GM12878 (cell line): ENCODE results near the gene HINT1. TPM values are rescaled to one million over a fixed set of nuclear protein-coding genes. Genes with fewer than 3 reads are reported as not detected.

Source experiments
- ATAC-seq: fragments of 200-7000 bp; cut with Tn5 transposase; 3 replicates; pipeline ENCODE4 v1.9.1; 2020; ENCODE audit warnings: mild to moderate bottlenecking, moderate library complexity
- BruUV-seq: library from RNA; stranded (reverse); fragments of 400-500 nt; replicated peaks from 2 replicates; lab custom pipeline; 2021; lab: Mats Ljungman, UMichigan
- CTCF ChIA-PET: fragments of 300-600 bp; sonication (Branson Sonifier 250); formaldehyde crosslinking; extraction: SDS; loops from one replicate; lab custom pipeline; 2021; ENCODE audit warnings: inconsistent platforms; lab: Yijun Ruan, JAX
- POLR2A ChIA-PET: fragments of 350-600 bp; formaldehyde crosslinking; extraction: SDS; loops from one replicate; lab custom pipeline; 2021; ENCODE audit warnings: inconsistent platforms; lab: Charles Lee
- RAD21 ChIA-PET: fragments of 300-600 bp; sonication (Branson Sonifier 250); formaldehyde crosslinking; loops from one replicate; lab custom pipeline; 2023; ENCODE audit warnings: antibody characterized with exemption; ENCODE audit not compliant: unreplicated experiment; lab: Charles Lee
- SMC1A ChIA-PET: fragments of 300-600 bp; sonication (Branson Sonifier 250); formaldehyde crosslinking; loops from one replicate; lab custom pipeline; 2023; ENCODE audit not compliant: unreplicated experiment, uncharacterized antibody; lab: Charles Lee
- DNase-seq: peaks from one replicate; pipeline ENCODE4 v3.0.0-alpha.2; 2011; ENCODE audit warnings: low read depth, low spot score
- FAIRE-seq: peaks from 3 replicates; lab custom pipeline; 2011; peaks lifted over from hg19 to GRCh38; lab: Jason Lieb, UNC
- H2AFZ ChIP-seq: 2 replicates; pipeline ENCODE4 v1.6.0; 2011; ENCODE audit warnings: low read depth, low read length, control low read depth; ENCODE audit not compliant: control insufficient read depth
- H3K27ac ChIP-seq: 2 replicates; pipeline ENCODE4 v1.5.1; 2011; ENCODE audit warnings: control low read depth; ENCODE audit not compliant: control insufficient read depth, insufficient read depth
- H3K27me3 ChIP-seq, 2 experiments: replicated peaks in 1 of 2; 2 replicates each; pipeline versions ENCODE4 v1.6.0 to v1.6.1; 2011; ENCODE audit warnings: low read length in 1 of 2; ENCODE audit not compliant: control insufficient read depth in 2 of 2, insufficient read depth in 2 of 2
- H3K36me3 ChIP-seq, 2 experiments: 2 replicates each; pipeline ENCODE4 v1.5.1; 2011; ENCODE audit warnings: low read length in 1 of 2; ENCODE audit not compliant: control insufficient read depth in 2 of 2, insufficient read depth in 2 of 2
- H3K4me1 ChIP-seq: 2 replicates; pipeline ENCODE4 v1.6.1; 2011; ENCODE audit warnings: mild to moderate bottlenecking, low read length, moderate library complexity, mixed read lengths; ENCODE audit not compliant: control insufficient read depth, insufficient read depth
- H3K4me2 ChIP-seq: 2 replicates; pipeline ENCODE4 v1.6.0; 2011; ENCODE audit warnings: control low read depth; ENCODE audit not compliant: control insufficient read depth, insufficient read depth
- H3K4me3 ChIP-seq: fragments of 200-600 bp; sonication (generic); 2 replicates; pipeline ENCODE4 v1.5.1; 2016
- H3K79me2 ChIP-seq: 2 replicates; pipeline ENCODE4 v1.6.0; 2011; ENCODE audit warnings: low read length; ENCODE audit not compliant: control insufficient read depth, insufficient read depth
- H3K9ac ChIP-seq: 2 replicates; pipeline ENCODE4 v1.8.0; 2011; ENCODE audit warnings: low read length, control low read depth, mixed read lengths; ENCODE audit not compliant: control insufficient read depth, insufficient read depth
- H3K9me3 ChIP-seq: replicated peaks from 3 replicates; pipeline ENCODE4 v1.5.1; 2011; ENCODE audit warnings: mild to moderate bottlenecking, low read length; ENCODE audit not compliant: control insufficient read depth, insufficient read depth
- H4K20me1 ChIP-seq: 2 replicates; pipeline ENCODE4 v1.6.0; 2011; ENCODE audit not compliant: control insufficient read depth, insufficient read depth
- ATF3 ChIP-seq: IDR thresholded peaks from 2 replicates; pipeline ENCODE4 v1.6.1; 2011; ENCODE audit warnings: low read depth, mild to moderate bottlenecking, low read length, moderate library complexity, borderline replicate concordance; ENCODE audit errors: extremely low read depth
- BHLHE40 ChIP-seq, 2 experiments: fragments of 450-650 bp in 1 of 2; IDR thresholded peaks; 2 replicates each; pipeline ENCODE4 v1.6.1; 2011 to 2017; ENCODE audit warnings: low read depth in 2 of 2, borderline replicate concordance in 1 of 2, improper control_type of control experiment in 1 of 2, low read length in 1 of 2, mild to moderate bottlenecking in 1 of 2
- CBFB ChIP-seq: IDR thresholded peaks from 2 replicates; pipeline ENCODE4 v1.6.1; 2016; ENCODE audit warnings: antibody characterized with exemption, low read depth
- CHD2 ChIP-seq: IDR thresholded peaks from 2 replicates; pipeline ENCODE4 v1.6.1; 2011; ENCODE audit warnings: low read depth, low read length, improper control_type of control experiment, borderline replicate concordance
- NFYA ChIP-seq: IDR thresholded peaks from 2 replicates; pipeline ENCODE4 v1.6.1; 2011; ENCODE audit warnings: low read depth, mild to moderate bottlenecking, low read length, improper control_type of control experiment, borderline replicate concordance
- NR2F1 ChIP-seq: fragments of 450-650 bp; conservative IDR thresholded peaks from 2 replicates; pipeline ENCODE4 v1.6.1; 2017; ENCODE audit warnings: mild to moderate bottlenecking
- PML ChIP-seq: IDR thresholded peaks from 2 replicates; pipeline ENCODE4 v1.6.1; 2012; ENCODE audit warnings: low read length, inconsistent platforms
- POLR2AphosphoS5 ChIP-seq: IDR thresholded peaks from 2 replicates; pipeline ENCODE4 v1.6.1; 2011; ENCODE audit warnings: mild to moderate bottlenecking, low read length, inconsistent platforms
- RBBP5 ChIP-seq: fragments of 200-600 bp; sonication (generic); conservative IDR thresholded peaks from 2 replicates; pipeline ENCODE4 v1.6.1; 2016
- SREBF2 ChIP-seq: IDR thresholded peaks from 2 replicates; pipeline ENCODE4 v1.6.1; 2012; ENCODE audit warnings: mild to moderate bottlenecking, low read length
- SUZ12 ChIP-seq: fragments of 200-600 bp; sonication (generic); IDR thresholded peaks from one replicate; pipeline ENCODE4 v1.6.1; 2018; ENCODE audit warnings: antibody characterized with exemption, mild to moderate bottlenecking; ENCODE audit not compliant: unreplicated experiment
- WGBS: methylation state at CpG from one replicate; pipeline ENCODE4 v1.1.6; 2016; ENCODE audit warnings: low lambda C conversion rate; ENCODE audit not compliant: insufficient replicate concordance, insufficient coverage; ENCODE audit errors: missing lambda C conversion rate; 5-methylcytosine and 5-hydroxymethylcytosine counted together
- in situ Hi-C: fragments of 300-500 bp; cut with MboI; formaldehyde crosslinking; loops from 9 replicates; pipeline ENCODE4 v1.14.3; 2018; ENCODE audit warnings: mixed read lengths
- intact Hi-C: fragments of 100-400 bp; cut with micrococcal nuclease; formaldehyde crosslinking; loops from one replicate; pipeline ENCODE4 v1.14.2; 2022; ENCODE audit not compliant: unreplicated experiment
- polyA plus RNA-seq, 11 experiments: library from polyadenylated mRNA; depleted of rRNA in 4 of 11; unstranded in 6 of 11; stranded (reverse) in 5 of 11; fragments of >200 nt; fragmentation: Nextera tagmentation in 4 of 11; fragmentation: Illumina TruSeq in 1 of 11; extraction: Ambion mirVana in 4 of 11; extraction: Trizol in 1 of 11; gene quantifications; 1 replicate in 1 of 11; 2 replicates in 10 of 11; pipeline versions ENCODE4 v1.2.1 to v1.2.3, GENCODE V29; 2011 to 2016; ENCODE audit warnings: inconsistent platforms in 2 of 11, missing spikeins in 2 of 11, low read depth in 1 of 11
- total RNA-seq, 4 experiments: library from RNA; depleted of rRNA in 3 of 4; stranded (reverse); fragments of >200 nt in 3 of 4; fragmentation: Illumina TruSeq in 1 of 4; extraction: Trizol in 1 of 4; gene quantifications; 2 replicates each; pipeline versions ENCODE4 v1.2.1 to v1.2.3, GENCODE V29; 2013 to 2021

The HINT1 gene
- total and polyA plus RNA-seq, 10 of the 15 experiments (the other 5 are each of a cell fraction or from before 2014, with no cell fraction given): 253 to 997 (median 562) TPM

- peak overlapping the region; percentile 74 for H3K9ac ChIP-seq
- 30% methylated on average over 16 of the region's 16 CpGs for WGBS
- no peaks in the 10 kb centered on the region for H4K20me1 ChIP-seq
- peaks cover 3% of the 10 kb centered on the region for H3K4me1 ChIP-seq
- no peak for FAIRE-seq
- POLR2A ChIA-PET: no interaction called here
- H3K27ac ChIP-seq: peak overlapping the region; percentile 65
- CTCF ChIA-PET: no interaction called here
- peak overlapping the region; percentile 85 for H3K4me3 ChIP-seq
- no peaks in the 10 kb centered on the region for H3K36me3 ChIP-seq
- SMC1A ChIA-PET: no interaction called here
- H3K4me2 ChIP-seq: peak overlapping the region; percentile 90
- no peak for ATAC-seq
- no peaks in the 10 kb centered on the region for H3K9me3 ChIP-seq
- BruUV-seq: TSS peak; percentile 98
- no peak for DNase-seq
- RAD21 ChIA-PET: no interaction called here
- H3K27me3 ChIP-seq: no peaks in the 10 kb centered on the region
- H3K79me2 ChIP-seq: peaks cover 29% of the 10 kb centered on the region
- TF ChIP-seq PML: no peak
- no peak for TF ChIP-seq SREBF2
- no peak for TF ChIP-seq CHD2
- no peak for TF ChIP-seq BHLHE40 (IDR thresholded peaks at IDR 0.05; ENCODE audit: borderline replicate concordance in 1 of 2, low read depth in 2 of 2, low read length in 1 of 2)
- TF ChIP-seq CBFB: no peak
- TF ChIP-seq NR2F1: no peak
- TF ChIP-seq NFYA: no peak
- TF ChIP-seq POLR2AphosphoS5: no peak
- TF ChIP-seq SUZ12: no peak
- no peak for TF ChIP-seq RBBP5
- TF ChIP-seq ATF3: no peak
- intact Hi-C loops (loop anchor here (1.0 to 5.0 kb wide), 2 partner anchors 39 to 467 kb away; partner anchors contain the start of gene RAPGEF6), in situ Hi-C loops (loop anchor here (5.0 kb wide), 1 partner anchor 212 kb away; no protein-coding TSS in a partner anchor)
- peak overlapping the region; percentile 93 for H2AFZ ChIP-seq
Measured at GRCh38 chr5:131169810-131170539, 4.9 kb upstream of the HINT1 start.
